HEK293 (cell line): ENCODE data around the gene CRBN.

Source experiments
- EGR2 ChIP-seq: fragments of 450-650 bp; formaldehyde crosslinking; IDR thresholded peaks from 2 replicates; pipeline ENCODE4 v1.5.1; 2016; ENCODE audit warnings: low read depth, missing biosample characterization, missing genetic modification characterization
- ELK4 ChIP-seq: IDR thresholded peaks from 2 replicates; pipeline ENCODE4 v1.6.1; 2011; ENCODE audit warnings: mild to moderate bottlenecking, low read depth, low read length, borderline replicate concordance
- GLI4 ChIP-seq: fragments of 450-650 bp; formaldehyde crosslinking; IDR thresholded peaks from 2 replicates; pipeline ENCODE4 v1.5.1; 2016; ENCODE audit warnings: missing biosample characterization, missing genetic modification characterization
- KLF9 ChIP-seq: fragments of 450-650 bp; formaldehyde crosslinking; IDR thresholded peaks from 2 replicates; pipeline ENCODE4 v1.5.1; 2016; ENCODE audit warnings: missing biosample characterization, missing genetic modification characterization, low read depth
- MZF1 ChIP-seq: fragments of 450-650 bp; formaldehyde crosslinking; IDR thresholded peaks from 2 replicates; pipeline ENCODE4 v1.5.1; 2017; ENCODE audit warnings: missing biosample characterization, missing genetic modification characterization, borderline replicate concordance
- OVOL3 ChIP-seq: fragments of 450-650 bp; formaldehyde crosslinking; IDR thresholded peaks from 2 replicates; pipeline ENCODE4 v1.5.1; 2016; ENCODE audit warnings: missing biosample characterization, missing genetic modification characterization
- REPIN1 ChIP-seq: fragments of 450-650 bp; formaldehyde crosslinking; IDR thresholded peaks from 2 replicates; pipeline ENCODE4 v1.5.1; 2017; ENCODE audit warnings: missing biosample characterization, missing genetic modification characterization, low read depth
- ZBTB21 ChIP-seq: fragments of 450-650 bp; formaldehyde crosslinking; IDR thresholded peaks from 2 replicates; pipeline ENCODE4 v1.5.1; 2017; ENCODE audit warnings: missing biosample characterization, missing genetic modification characterization
- ZBTB8A ChIP-seq: fragments of 450-650 bp; formaldehyde crosslinking; IDR thresholded peaks from 2 replicates; pipeline ENCODE4 v1.5.1; 2016; ENCODE audit warnings: missing biosample characterization, missing genetic modification characterization
- ZEB2 ChIP-seq: fragments of 450-650 bp; formaldehyde crosslinking; IDR thresholded peaks from 2 replicates; pipeline ENCODE4 v1.5.1; 2016; ENCODE audit warnings: missing biosample characterization, missing genetic modification characterization
- ZNF138 ChIP-seq: fragments of 450-650 bp; formaldehyde crosslinking; IDR thresholded peaks from 2 replicates; pipeline ENCODE4 v1.5.1; 2016; ENCODE audit warnings: missing biosample characterization, missing genetic modification characterization, borderline replicate concordance
- ZNF140 ChIP-seq: fragments of 450-650 bp; formaldehyde crosslinking; IDR thresholded peaks from 2 replicates; pipeline ENCODE4 v1.5.1; 2016; ENCODE audit warnings: missing biosample characterization, missing genetic modification characterization
- ZNF175 ChIP-seq: fragments of 450-650 bp; formaldehyde crosslinking; IDR thresholded peaks from 2 replicates; pipeline ENCODE4 v1.5.1; 2016; ENCODE audit warnings: missing biosample characterization, missing genetic modification characterization
- ZNF2 ChIP-seq: fragments of 450-650 bp; formaldehyde crosslinking; IDR thresholded peaks from 2 replicates; pipeline ENCODE4 v1.5.1; 2016; ENCODE audit warnings: missing biosample characterization, missing genetic modification characterization
- ZNF239 ChIP-seq: fragments of 450-650 bp; formaldehyde crosslinking; IDR thresholded peaks from 2 replicates; pipeline ENCODE4 v1.5.1; 2016; ENCODE audit warnings: missing biosample characterization, missing genetic modification characterization
- ZNF266 ChIP-seq: fragments of 450-650 bp; formaldehyde crosslinking; IDR thresholded peaks from 2 replicates; pipeline ENCODE4 v1.5.1; 2016; ENCODE audit warnings: missing biosample characterization, missing genetic modification characterization, low read depth
- ZNF292 ChIP-seq: fragments of 450-650 bp; formaldehyde crosslinking; IDR thresholded peaks from 2 replicates; pipeline ENCODE4 v1.5.1; 2016; ENCODE audit warnings: low read depth, missing biosample characterization, missing genetic modification characterization, borderline replicate concordance
- ZNF423 ChIP-seq: fragments of 450-650 bp; formaldehyde crosslinking; IDR thresholded peaks from 2 replicates; pipeline ENCODE4 v1.5.1; 2016; ENCODE audit warnings: missing biosample characterization, missing genetic modification characterization
- ZNF433 ChIP-seq: fragments of 450-650 bp; formaldehyde crosslinking; IDR thresholded peaks from 2 replicates; pipeline ENCODE4 v1.5.1; 2016; ENCODE audit warnings: missing biosample characterization, missing genetic modification characterization, low read depth
- ZNF488 ChIP-seq: fragments of 450-650 bp; formaldehyde crosslinking; IDR thresholded peaks from 2 replicates; pipeline ENCODE4 v1.5.1; 2016; ENCODE audit warnings: missing biosample characterization, missing genetic modification characterization
- ZNF510 ChIP-seq: fragments of 450-650 bp; formaldehyde crosslinking; IDR thresholded peaks from 2 replicates; pipeline ENCODE4 v1.5.1; 2018; ENCODE audit warnings: mild to moderate bottlenecking, missing genetic modification characterization, missing biosample characterization; ENCODE audit not compliant: insufficient replicate concordance
- ZNF624 ChIP-seq: fragments of 450-650 bp; formaldehyde crosslinking; IDR thresholded peaks from 2 replicates; pipeline ENCODE4 v1.5.1; 2017; ENCODE audit warnings: missing biosample characterization, missing genetic modification characterization
- ZNF664 ChIP-seq: fragments of 450-650 bp; formaldehyde crosslinking; IDR thresholded peaks from 2 replicates; pipeline ENCODE4 v1.5.1; 2016; ENCODE audit warnings: missing biosample characterization, missing genetic modification characterization
- ZNF701 ChIP-seq: fragments of 450-650 bp; formaldehyde crosslinking; IDR thresholded peaks from 2 replicates; pipeline ENCODE4 v1.5.1; 2016; ENCODE audit warnings: missing biosample characterization, missing genetic modification characterization
- ZNF704 ChIP-seq: fragments of 450-650 bp; formaldehyde crosslinking; IDR thresholded peaks from 2 replicates; pipeline ENCODE4 v1.5.1; 2016; ENCODE audit warnings: missing biosample characterization, missing genetic modification characterization
- ZNF830 ChIP-seq: fragments of 450-650 bp; IDR thresholded peaks from 2 replicates; pipeline ENCODE4 v1.5.0; 2018; ENCODE audit warnings: missing biosample characterization, missing genetic modification characterization, low read depth, mild to moderate bottlenecking, moderate library complexity
- ZNF843 ChIP-seq: fragments of 450-650 bp; formaldehyde crosslinking; IDR thresholded peaks from 2 replicates; pipeline ENCODE4 v1.5.1; 2016; ENCODE audit warnings: missing biosample characterization, missing genetic modification characterization
- TF ChIP-seq, protein P1 (sequence below): fragments of 450-650 bp; formaldehyde crosslinking; IDR thresholded peaks from 2 replicates; pipeline ENCODE4 v1.5.1; 2016; ENCODE audit warnings: missing biosample characterization, missing genetic modification characterization, low read depth
- TF ChIP-seq, protein P2 (sequence below): fragments of 450-650 bp; formaldehyde crosslinking; IDR thresholded peaks from 2 replicates; pipeline ENCODE4 v1.5.1; 2016; ENCODE audit warnings: missing biosample characterization, missing genetic modification characterization
- TF ChIP-seq, protein P3 (sequence below): fragments of 450-650 bp; formaldehyde crosslinking; IDR thresholded peaks from 2 replicates; pipeline ENCODE4 v1.5.1; 2016; ENCODE audit warnings: missing biosample characterization, missing genetic modification characterization

Gene CRBN

GRCh38 chr3:3126477-3127431, 52.7 kb downstream of the CRBN start, which contains the start of gene TRNT1 (continued):
- TF ChIP-seq, protein P1, sequence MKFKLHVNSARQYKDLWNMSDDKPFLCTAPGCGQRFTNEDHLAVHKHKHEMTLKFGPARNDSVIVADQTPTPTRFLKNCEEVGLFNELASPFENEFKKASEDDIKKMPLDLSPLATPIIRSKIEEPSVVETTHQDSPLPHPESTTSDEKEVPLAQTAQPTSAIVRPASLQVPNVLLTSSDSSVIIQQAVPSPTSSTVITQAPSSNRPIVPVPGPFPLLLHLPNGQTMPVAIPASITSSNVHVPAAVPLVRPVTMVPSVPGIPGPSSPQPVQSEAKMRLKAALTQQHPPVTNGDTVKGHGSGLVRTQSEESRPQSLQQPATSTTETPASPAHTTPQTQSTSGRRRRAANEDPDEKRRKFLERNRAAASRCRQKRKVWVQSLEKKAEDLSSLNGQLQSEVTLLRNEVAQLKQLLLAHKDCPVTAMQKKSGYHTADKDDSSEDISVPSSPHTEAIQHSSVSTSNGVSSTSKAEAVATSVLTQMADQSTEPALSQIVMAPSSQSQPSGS (tag by site-specific recombination) = peak; percentile 99
- no peak for TF ChIP-seq ZNF624 (tag by site-specific recombination)
- peak; percentile 73 for TF ChIP-seq ZBTB8A (tag by site-specific recombination)
- no peak for TF ChIP-seq MZF1 (tag by site-specific recombination)
- TF ChIP-seq ZNF664 = no peak
- TF ChIP-seq, protein P2, sequence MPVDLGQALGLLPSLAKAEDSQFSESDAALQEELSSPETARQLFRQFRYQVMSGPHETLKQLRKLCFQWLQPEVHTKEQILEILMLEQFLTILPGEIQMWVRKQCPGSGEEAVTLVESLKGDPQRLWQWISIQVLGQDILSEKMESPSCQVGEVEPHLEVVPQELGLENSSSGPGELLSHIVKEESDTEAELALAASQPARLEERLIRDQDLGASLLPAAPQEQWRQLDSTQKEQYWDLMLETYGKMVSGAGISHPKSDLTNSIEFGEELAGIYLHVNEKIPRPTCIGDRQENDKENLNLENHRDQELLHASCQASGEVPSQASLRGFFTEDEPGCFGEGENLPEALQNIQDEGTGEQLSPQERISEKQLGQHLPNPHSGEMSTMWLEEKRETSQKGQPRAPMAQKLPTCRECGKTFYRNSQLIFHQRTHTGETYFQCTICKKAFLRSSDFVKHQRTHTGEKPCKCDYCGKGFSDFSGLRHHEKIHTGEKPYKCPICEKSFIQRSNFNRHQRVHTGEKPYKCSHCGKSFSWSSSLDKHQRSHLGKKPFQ (tag by site-specific recombination) = no peak
- TF ChIP-seq ZBTB21 (tag by site-specific recombination) = peak; percentile 91
- no peak for TF ChIP-seq ZNF140 (tag by site-specific recombination)
- TF ChIP-seq OVOL3 (tag by site-specific recombination) = peak; percentile 58
- TF ChIP-seq, protein P3, sequence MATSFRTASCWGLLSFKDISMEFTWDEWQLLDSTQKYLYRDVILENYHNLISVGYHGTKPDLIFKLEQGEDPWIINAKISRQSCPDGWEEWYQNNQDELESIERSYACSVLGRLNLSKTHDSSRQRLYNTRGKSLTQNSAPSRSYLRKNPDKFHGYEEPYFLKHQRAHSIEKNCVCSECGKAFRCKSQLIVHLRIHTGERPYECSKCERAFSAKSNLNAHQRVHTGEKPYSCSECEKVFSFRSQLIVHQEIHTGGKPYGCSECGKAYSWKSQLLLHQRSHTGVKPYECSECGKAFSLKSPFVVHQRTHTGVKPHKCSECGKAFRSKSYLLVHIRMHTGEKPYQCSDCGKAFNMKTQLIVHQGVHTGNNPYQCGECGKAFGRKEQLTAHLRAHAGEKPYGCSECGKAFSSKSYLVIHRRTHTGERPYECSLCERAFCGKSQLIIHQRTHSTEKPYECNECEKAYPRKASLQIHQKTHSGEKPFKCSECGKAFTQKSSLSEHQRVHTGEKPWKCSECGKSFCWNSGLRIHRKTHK = no peak
- TF ChIP-seq ZNF266 (tag by site-specific recombination) = no peak
- no peak; the same call in 1 of the 2 replicates for TF ChIP-seq ZNF239 (tag by site-specific recombination)
- peak; percentile 76; the same call in 1 of the 2 replicates for TF ChIP-seq ELK4
- peak; percentile 77 for TF ChIP-seq EGR2
- TF ChIP-seq REPIN1 (tag by site-specific recombination) = no peak
- TF ChIP-seq ZNF2 (tag by site-specific recombination) = peak; percentile 54; the same call in 1 of the 2 replicates
- TF ChIP-seq ZNF423 (tag by site-specific recombination) = peak; percentile 82
- TF ChIP-seq GLI4 (tag by site-specific recombination) = no peak
- peak; percentile 82 for TF ChIP-seq ZNF704
- TF ChIP-seq ZNF488 (tag by site-specific recombination) = no peak; the same call in 1 of the 2 replicates
- 0 out of 2 replicates have a peak, but pooled peaks have one; percentile 18 for TF ChIP-seq ZNF843 (tag by site-specific recombination)
- no peak for TF ChIP-seq ZNF138 (tag by site-specific recombination)
- TF ChIP-seq ZNF510 (tag by site-specific recombination) = no peak
- TF ChIP-seq ZEB2 (tag by site-specific recombination) = peak; percentile 86
- TF ChIP-seq ZNF830 = no peak
- no peak for TF ChIP-seq ZNF701 (tag by site-specific recombination)
- TF ChIP-seq ZNF292 = no peak
- no peak for TF ChIP-seq ZNF175 (tag by site-specific recombination)
- TF ChIP-seq ZNF433 (tag by site-specific recombination) = no peak
- TF ChIP-seq KLF9 = peak; percentile 75
